Loucy (cell line): ENCODE data around the gene GSKIP.

Experiments used
- H2AFZ ChIP-seq: fragments of 200-600 bp; sonication (generic); 2 replicates; pipeline ENCODE4 v1.6.0; 2016; ENCODE audit warnings: antibody characterized with exemption, mild to moderate bottlenecking, low read length, moderate library complexity
- H3F3A ChIP-seq: fragments of 200-600 bp; 2 replicates; pipeline ENCODE4 v1.6.0; 2016; ENCODE audit warnings: antibody characterized with exemption, low read depth, mild to moderate bottlenecking
- H3K27me3 ChIP-seq: fragments of 200-600 bp; sonication (generic); 2 replicates; pipeline ENCODE4 v1.6.1; 2014; ENCODE audit warnings: low read length, mild to moderate bottlenecking; ENCODE audit not compliant: insufficient read depth, poor library complexity, severe bottlenecking
- H3K36me3 ChIP-seq: fragments of 200-600 bp; sonication (generic); 2 replicates; pipeline ENCODE4 v1.6.1; 2016; ENCODE audit warnings: low read length; ENCODE audit not compliant: insufficient read depth
- H3K4me1 ChIP-seq: fragments of 200-600 bp; sonication (generic); 2 replicates; pipeline ENCODE4 v1.5.1; 2014; ENCODE audit warnings: low read length, mild to moderate bottlenecking; ENCODE audit not compliant: insufficient read depth, poor library complexity, severe bottlenecking
- H3K4me2 ChIP-seq: fragments of 200-600 bp; sonication (generic); 2 replicates; pipeline ENCODE4 v1.6.0; 2014; ENCODE audit warnings: antibody characterized with exemption, low read length, low read depth, mild to moderate bottlenecking; ENCODE audit not compliant: poor library complexity, severe bottlenecking
- H3K4me3 ChIP-seq: fragments of 200-600 bp; sonication (generic); 2 replicates; pipeline ENCODE4 v1.5.1; 2014; ENCODE audit warnings: low read length, mild to moderate bottlenecking, mixed read lengths; ENCODE audit not compliant: poor library complexity, severe bottlenecking
- H3K79me2 ChIP-seq: fragments of 200-600 bp; sonication (generic); 2 replicates; pipeline ENCODE4 v1.6.1; 2014; ENCODE audit warnings: low read length; ENCODE audit not compliant: insufficient read depth
- H3K9ac ChIP-seq: fragments of 200-600 bp; sonication (generic); 2 replicates; pipeline ENCODE4 v1.6.0; 2014; ENCODE audit warnings: mild to moderate bottlenecking, low read depth, low read length, moderate library complexity; ENCODE audit not compliant: poor library complexity, severe bottlenecking
- H3K9me2 ChIP-seq: fragments of 200-600 bp; sonication (generic); replicated peaks from 2 replicates; pipeline ENCODE4 v1.6.1; 2016; ENCODE audit warnings: low read depth, low read length, mixed read lengths
- H3K9me3 ChIP-seq: fragments of 200-600 bp; sonication (generic); 2 replicates; pipeline ENCODE4 v1.6.1; 2014; ENCODE audit warnings: mild to moderate bottlenecking, antibody characterized with exemption, low read length, low read depth; ENCODE audit not compliant: insufficient read depth
- H4K20me1 ChIP-seq: fragments of 200-600 bp; sonication (generic); 2 replicates; pipeline ENCODE4 v1.6.0; 2014; ENCODE audit warnings: antibody characterized with exemption, low read length, mild to moderate bottlenecking; ENCODE audit not compliant: insufficient read depth, poor library complexity, severe bottlenecking
- CTCF ChIP-seq: fragments of 200-600 bp; sonication (generic); conservative IDR thresholded peaks from 2 replicates; pipeline ENCODE4 v1.5.1; 2014; ENCODE audit warnings: mild to moderate bottlenecking, antibody characterized with exemption, low read length
- EZH2phosphoT487 ChIP-seq: fragments of 200-600 bp; IDR thresholded peaks from 2 replicates; pipeline ENCODE4 v1.6.1; 2018; ENCODE audit warnings: antibody characterized with exemption, mild to moderate bottlenecking, moderate library complexity, borderline replicate concordance

The GSKIP gene

GRCh38 chr14:96422992-96423391 lies 59.7 kb downstream of the GSKIP start:
- H3K4me3 ChIP-seq: no peak overlapping the region
- no peaks in the 10 kb centered on the region for H3F3A ChIP-seq
- no peak overlapping the region for H3K9ac ChIP-seq
- no peaks in the 10 kb centered on the region for H3K4me1 ChIP-seq
- TF ChIP-seq EZH2phosphoT487 (no peak), CTCF (no peak)
- H3K27me3 ChIP-seq: no peaks in the 10 kb centered on the region
- H3K9me2 ChIP-seq: no peaks in the 10 kb centered on the region
- H2AFZ ChIP-seq: 0 out of 2 replicates have a peak overlapping the region, but pooled peaks have one; percentile 60
- H3K79me2 ChIP-seq: no peaks in the 10 kb centered on the region
- no peaks in the 10 kb centered on the region for H3K9me3 ChIP-seq
- no peaks in the 10 kb centered on the region for H3K36me3 ChIP-seq
- no peak overlapping the region for H3K4me2 ChIP-seq
- no peaks in the 10 kb centered on the region for H4K20me1 ChIP-seq

- Histone ChIP-seq H3K27me3 (no peaks in the 10 kb centered on the region), H3K79me2 (no peaks in the 10 kb centered on the region), H3K4me1 (no peaks in the 10 kb centered on the region), H3K36me3 (no peaks in the 10 kb centered on the region), H3F3A (no peaks in the 10 kb centered on the region), H3K4me2 (peak overlapping the region; percentile 77), H3K9me3 (no peaks in the 10 kb centered on the region), H4K20me1 (no peaks in the 10 kb centered on the region), H2AFZ (peak overlapping the region; percentile 93), H3K4me3 (peak overlapping the region; percentile 62), H3K9me2 (no peaks in the 10 kb centered on the region), H3K9ac (no peak overlapping the region)
- TF ChIP-seq EZH2phosphoT487: no peak
- no peak for TF ChIP-seq CTCF
Measured at GRCh38 chr14:96423446-96424108, 60.3 kb downstream of the GSKIP start.

- H2AFZ ChIP-seq: peak overlapping the region; percentile 93
- no peaks in the 10 kb centered on the region for H3K36me3 ChIP-seq
- peak overlapping the region; percentile 62 for H3K4me3 ChIP-seq
- no peaks in the 10 kb centered on the region for H3K9me3 ChIP-seq
- no peaks in the 10 kb centered on the region for H3F3A ChIP-seq
- no peaks in the 10 kb centered on the region for H3K9me2 ChIP-seq
- TF ChIP-seq CTCF (peak; percentile 90), EZH2phosphoT487 (no peak)
- H3K4me1 ChIP-seq: no peaks in the 10 kb centered on the region
- H3K79me2 ChIP-seq: no peaks in the 10 kb centered on the region
- H3K27me3 ChIP-seq: no peaks in the 10 kb centered on the region
- no peaks in the 10 kb centered on the region for H4K20me1 ChIP-seq
- H3K4me2 ChIP-seq: peak overlapping the region; percentile 77
- H3K9ac ChIP-seq: no peak overlapping the region
Measured at GRCh38 chr14:96424109-96424989, 61.0 kb downstream of the GSKIP start.
